GM19025 (cell line): ENCODE data around the gene PLCXD1.
"Not testable (repeated sequence)": the region's sequence is repeated elsewhere in the genome, so short reads cannot be mapped to it uniquely, and the experiment has no call there.

Source experiments
- ATAC-seq: cut with Tn5 transposase; IDR thresholded peaks from one replicate; pipeline ENCODE4 v1.9.1; 2021; ENCODE audit warnings: mild to moderate bottlenecking, low read depth, moderate library complexity; ENCODE audit not compliant: unreplicated experiment

The PLCXD1 gene

DNA sequence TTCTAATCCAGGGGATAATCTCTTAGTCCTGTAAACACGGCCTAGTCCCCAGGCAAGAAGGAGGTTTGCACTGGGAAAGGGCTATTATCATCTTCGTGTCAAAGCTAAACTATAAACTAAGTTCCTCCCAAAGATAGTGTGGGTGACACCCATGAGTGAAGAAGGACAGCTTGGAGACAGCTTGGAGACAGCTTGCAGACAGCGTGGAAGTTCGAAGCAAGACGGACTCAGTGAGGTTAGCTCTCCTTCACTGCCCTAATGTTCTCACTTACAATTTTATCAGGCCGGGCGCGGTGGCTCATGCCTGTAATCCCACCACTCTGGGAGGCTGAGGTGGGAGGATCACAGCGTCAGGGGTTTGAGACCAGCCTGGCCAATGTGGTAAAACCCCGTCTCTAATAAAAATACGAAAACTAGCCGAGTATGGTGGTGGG is 19.2 kb upstream of the PLCXD1 start:
- ATAC-seq: no peak

DNA sequence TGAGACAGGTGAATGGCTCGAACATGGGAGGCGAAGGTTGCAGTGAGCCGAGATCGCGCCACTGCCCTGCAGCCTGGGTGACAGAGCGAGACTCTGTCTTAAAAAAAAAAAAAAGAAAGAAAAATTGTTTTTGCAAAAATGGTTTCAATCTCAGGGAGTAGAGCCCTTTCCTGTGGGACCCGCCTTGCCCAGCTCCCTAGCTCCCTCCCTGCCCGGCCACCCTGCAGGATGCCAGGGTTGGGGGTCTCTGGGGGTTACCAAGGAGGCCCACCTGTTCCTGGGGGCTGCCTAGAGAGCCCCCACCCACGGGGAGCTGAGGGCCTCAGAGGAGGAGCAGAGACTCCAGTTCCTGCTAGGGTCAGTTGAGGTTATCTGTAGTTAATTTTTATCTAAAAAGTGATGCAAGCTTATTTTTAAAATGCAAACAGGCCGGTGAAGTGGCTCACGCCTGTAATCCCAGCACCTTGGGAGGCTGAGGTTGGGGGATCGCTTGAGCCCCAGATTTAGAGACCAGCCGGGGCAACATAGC is 18.7 kb upstream of the PLCXD1 start:
- peak; percentile 85 for ATAC-seq

DNA sequence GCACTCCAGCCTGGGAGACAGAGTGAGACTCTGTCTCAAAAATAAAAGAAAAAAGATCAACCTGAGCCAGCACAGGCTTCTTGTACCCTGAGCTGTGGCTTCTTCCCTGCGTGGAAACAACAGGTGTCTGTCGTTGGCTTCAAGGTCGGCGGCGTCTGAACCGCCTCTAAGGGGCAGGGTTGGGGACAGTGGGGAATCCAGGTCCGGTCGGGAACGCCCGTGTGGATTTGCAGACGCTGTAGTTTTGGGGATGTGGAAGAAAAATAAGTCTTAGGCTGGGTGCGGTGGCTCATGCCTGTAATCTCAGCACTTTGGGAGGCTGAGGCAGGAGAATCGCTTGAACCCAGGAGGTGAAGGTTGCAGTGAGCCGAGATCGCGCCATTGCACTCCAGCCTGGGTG is 17.2 kb upstream of the PLCXD1 start:
- ATAC-seq: not testable (repeated sequence)

DNA sequence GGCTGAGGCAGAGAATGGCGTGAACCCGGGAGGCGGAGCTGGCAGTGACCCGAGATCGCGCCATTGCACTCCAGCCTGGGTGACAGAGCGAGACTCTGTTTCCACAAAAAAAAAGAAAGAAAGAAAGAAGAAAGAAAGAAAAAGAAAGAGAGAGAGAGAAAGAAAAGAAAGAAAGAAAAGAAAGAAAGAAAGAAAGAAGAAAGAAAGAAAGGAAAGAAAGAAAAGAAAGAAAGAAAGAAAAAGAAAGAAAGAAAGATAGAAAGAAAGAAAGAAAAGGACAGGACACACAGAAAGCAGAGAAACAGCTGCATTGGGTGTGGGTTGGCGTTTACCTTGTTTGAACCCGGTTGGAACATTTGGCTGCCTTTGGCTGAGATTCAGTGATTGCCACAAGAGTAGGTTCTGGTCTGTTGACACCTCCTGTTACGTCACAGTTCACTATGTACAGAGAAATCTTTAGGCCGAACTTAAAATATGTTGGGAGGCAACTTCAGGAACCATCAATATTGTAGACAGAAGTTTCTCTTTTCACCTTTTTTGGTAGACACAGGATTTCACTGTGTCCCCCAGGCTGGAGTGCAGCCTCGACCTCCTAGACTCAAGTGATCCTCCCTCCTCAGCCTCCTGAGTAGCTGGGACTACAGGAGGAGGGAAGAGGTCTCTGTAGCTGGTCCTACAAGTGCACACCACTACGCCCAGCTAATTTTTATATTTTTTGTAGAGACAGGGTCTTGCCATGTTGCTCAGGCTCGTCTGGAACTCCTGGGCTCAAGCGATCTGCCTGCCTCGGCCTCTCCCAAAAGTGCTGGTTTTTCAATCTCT is 16.3 kb upstream of the PLCXD1 start:
- no peak for ATAC-seq

DNA sequence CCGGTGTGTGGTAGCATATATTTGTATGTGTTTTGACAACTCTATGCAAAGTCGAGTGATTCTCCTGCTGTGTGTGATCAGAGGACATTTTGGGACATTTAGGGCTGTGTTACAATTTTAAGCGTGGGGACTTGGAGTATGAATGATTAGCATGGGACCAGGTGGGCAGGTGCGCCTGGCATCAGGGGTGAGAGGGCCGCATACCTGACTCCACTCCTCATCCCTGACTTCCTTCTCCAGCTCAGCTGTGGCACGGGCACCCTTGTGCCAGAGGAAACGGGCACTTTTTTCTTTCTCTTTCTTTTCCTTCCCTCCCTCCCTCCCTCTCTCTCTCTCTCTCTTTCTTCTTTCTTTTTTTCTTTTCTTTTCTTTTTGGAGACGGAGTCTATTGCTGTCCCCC is 15.7 kb upstream of the PLCXD1 start:
- ATAC-seq: no peak

DNA sequence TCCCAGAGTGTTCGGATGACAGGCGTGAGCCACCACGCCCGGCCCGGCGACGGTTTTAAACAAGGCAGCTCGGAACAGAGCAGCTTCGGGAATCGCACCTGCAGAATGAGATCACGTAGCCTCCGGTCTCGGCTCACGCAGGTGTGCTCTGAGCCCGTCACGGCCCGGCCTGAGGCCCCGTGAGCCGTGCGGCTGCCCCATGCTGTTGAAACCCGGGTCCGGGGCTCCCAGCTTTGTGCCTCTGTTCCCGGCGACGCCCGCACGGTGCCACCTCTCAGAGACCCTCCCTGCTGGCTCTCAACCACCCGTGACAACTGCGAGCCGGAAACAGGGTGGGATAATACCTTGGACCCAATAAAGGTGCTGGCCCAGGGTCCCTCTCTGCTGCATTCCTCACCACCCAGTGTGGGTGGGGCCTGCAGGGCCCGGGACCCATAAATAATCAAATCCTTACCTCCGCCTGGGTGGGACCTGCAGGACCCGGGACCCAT is 13.4 kb upstream of the PLCXD1 start:
- ATAC-seq: no peak

DNA sequence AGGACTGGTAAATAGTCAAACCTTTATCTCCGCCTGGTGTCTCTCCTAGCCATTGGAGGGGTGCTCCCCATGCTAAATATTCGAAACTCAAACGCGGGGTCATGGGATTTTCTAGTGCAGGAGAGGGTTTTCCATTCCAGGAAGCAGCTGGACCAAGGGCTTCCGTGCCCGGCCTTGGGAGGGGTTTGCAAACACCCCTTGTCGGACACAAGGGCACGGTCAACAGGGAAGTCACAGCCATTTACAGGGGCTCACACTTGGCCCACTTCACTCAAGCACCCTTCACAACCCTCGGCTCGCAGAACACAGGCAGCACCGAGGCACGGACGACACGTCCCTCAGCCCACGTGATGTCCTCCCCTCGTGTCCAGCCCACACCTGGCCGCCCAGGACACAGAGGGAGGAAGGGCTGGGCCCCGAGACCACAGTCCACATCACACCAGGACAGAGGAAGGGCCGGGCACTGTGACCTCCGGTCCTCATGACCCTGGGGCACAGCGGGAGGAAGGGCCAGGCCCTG is 10.3 kb upstream of the PLCXD1 start:
- no peak for ATAC-seq

DNA sequence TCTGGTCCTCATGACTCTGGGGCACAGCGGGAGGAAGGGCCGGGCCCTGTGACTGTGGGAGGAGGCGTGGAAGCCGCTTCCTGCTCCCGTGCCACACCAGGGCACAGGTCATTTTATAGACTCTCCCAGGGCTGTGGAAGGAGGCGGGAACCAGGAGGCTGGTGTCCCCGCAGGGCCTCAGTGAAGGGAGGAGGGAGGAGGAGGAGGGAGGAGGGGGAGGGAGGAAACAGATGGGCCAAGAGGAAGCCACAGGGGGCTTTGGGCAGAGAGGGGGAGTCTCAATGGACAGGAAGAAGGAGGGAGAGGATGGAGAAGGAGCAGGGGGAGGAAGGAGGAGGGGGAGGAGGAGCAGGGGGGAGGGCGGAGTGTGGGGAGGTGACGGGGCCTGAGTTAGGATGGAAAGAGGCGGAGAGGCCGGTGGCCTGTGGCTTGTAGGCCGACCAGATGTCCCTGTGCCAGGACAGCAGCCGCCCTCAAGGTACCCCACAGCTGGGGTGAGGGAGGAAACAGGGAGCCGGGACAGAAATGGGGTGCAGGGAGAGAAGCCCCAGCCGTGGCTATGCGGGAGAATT is 6.2 kb upstream of the PLCXD1 start:
- ATAC-seq: no peak

DNA sequence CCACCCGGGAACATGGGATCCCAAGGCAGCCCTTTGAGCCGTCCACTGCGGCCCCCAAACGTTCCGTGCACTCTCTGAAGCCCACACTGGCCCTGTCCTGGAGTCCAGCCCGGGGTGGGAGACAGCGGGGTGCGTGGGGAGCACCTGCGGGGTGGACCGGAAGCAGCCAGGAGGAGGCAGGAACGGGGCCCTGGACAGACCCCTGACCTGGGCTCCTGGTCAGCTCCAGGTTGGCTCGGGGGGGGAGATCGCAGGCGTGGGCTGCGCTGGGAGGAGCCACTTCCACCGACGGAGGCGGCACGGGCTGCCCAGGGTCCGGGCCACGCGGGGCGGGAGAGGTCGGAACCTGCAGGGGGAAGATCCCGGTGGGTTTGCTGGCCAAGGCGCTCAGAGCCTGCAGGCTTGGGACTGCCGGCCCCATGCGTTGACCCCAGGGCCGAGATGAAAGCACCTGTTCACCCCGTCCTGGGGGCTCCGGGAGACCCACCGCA is 5.7 kb upstream of the PLCXD1 start:
- peak; percentile 19 for ATAC-seq

DNA sequence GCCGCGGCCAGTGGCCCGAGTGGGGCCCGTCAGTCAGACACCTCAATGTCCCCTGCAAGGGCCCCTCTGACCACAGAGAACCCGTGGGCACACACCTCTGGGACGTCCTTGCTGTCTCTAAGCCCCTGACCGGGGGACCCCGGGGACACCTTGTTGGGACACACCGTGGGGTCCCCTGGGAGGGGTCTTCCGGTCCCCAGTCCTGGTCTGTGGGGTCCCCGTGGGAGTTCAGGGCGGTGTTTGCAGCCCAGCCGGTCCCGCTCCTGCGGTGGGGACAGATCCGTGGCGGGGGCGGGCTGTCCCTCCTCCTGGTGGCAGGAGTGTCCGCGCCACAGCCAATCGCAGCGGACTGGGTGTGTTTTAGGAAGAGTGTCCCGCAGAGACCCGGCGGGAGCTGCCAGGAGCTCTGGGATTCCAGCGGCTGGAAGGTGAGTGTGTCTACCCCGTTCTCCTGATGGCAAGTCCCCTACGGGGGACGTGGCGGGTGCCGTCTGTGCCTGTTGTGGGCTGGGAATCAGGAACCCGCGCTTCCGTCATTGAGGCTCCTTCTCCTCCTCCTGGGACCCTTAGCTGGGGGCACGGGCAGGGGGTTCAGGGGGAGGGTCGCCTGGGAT is 5.1 kb upstream of the PLCXD1 start:
- peak; percentile 82 for ATAC-seq

DNA sequence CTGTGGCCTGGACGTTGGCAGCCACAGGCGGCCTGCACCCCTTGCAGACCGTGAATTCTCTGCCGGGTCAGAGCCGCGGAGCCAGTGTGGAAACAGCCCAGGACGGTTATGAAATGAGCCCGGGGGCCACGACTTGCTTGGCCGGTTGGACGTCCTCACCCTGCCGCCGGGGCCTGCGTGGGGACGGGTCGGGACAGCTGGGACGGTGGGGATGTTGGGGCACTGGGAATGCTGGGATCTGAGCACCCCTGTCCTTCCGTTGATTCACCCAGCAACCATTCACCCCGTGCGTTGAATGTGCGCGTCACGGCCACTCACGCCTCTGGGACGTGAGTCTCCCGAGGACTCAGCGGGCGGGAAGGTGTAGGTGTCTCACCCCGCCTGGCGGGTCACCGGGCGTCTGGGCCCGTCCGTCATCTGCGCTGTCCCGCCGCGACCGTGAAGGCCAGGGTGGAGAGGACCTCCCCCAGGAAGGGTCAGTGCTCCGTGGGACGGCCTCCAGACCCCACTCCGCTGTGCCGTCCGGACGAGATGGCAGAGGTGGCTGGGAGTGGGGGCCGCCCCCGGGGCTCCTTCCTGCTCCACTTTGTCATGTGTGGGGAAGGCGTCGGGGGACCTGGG is 4.5 kb upstream of the PLCXD1 start:
- ATAC-seq: peak; percentile 26

DNA sequence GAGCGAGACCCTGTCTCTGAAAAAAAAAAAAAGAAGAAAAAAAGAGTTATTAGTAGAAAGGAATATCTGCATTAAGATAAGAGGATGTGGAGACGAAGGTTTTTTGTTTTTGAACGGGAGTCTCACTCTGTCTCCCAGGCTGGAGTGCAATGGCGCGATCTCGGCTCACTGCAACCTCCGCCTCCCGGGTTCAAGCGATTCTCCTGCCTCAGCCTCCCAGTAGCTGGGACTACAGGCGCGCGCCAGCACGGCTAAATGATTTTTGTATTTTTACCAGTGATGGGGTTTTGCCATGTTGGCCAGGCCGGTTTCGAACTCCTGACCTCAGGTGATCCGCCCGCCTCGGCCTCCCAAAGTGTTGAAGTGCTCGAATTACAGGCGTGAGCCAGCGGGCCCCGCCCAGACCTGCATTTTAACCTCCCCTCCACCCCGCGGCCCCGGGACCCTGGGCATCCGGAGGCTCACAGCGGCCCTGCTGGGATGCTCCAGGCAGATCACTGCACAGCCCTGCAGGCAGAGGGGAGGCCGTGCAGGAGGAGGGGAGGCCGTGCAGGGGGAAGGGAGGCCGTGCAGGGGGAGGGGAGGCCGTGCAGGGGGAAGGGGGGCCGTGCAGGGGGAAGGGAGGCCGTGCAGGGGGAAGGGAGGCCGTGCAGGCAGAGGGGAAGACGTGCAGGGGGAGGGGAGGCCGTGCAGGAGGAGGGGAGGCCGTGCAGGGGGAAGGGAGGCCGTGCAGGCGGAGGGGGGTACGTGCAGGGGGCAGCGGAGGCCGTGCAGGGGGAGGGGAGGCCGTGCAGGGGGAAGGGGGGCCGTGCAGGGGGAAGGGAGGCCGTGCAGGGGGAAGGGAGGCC is 1.2 kb upstream of the PLCXD1 start:
- not testable (repeated sequence) for ATAC-seq

DNA sequence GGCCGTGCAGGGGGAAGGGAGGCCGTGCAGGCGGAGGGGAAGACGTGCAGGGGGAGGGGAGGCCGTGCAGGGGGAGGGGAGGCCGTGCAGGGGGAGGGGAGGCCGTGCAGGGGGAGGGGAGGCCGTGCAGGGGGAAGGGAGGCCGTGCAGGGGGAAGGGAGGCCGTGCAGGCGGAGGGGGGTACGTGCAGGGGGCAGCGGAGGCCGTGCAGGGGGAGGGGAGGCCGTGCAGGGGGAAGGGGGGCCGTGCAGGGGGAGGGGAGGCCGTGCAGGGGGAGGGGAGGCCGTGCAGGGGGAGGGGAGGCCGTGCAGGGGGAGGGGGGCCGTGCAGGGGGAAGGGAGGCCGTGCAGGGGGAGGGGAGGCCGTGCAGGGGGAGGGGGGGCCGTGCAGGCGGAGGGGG is 459 bp upstream of the PLCXD1 start:
- ATAC-seq: not testable (repeated sequence)

DNA sequence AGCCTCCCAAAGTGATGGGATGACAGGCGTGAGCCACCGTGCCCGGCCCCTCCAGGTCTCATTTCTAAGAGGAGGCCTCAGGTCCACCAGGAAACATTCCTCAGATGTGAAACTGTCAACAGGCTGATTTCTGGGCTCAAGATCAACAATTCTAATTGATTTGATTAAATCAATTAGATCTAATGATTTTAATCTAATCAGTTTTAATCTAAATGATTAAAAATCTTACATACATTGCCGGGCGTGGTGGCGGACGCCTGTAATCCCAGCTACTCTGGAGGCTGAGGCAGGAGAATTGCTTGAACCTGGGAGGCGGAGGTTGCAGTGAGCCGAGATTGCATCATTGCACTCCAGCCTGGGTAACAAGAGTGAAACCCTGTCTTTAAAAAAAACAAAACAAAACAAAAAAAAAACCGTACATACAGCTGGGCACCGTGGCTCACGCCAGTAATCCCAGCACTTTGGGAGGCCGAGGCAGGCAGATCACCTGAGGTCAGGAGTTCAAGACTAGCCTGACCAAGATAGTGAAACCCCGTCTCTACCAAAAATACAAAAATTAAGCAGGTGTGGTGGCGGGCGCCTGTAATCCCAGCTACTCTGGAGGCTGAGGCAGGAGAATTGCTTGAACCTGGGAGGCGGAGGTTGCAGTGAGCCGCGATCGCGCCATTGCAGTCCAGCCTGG is 960 bp downstream of the PLCXD1 start:
- not testable (repeated sequence) for ATAC-seq

DNA sequence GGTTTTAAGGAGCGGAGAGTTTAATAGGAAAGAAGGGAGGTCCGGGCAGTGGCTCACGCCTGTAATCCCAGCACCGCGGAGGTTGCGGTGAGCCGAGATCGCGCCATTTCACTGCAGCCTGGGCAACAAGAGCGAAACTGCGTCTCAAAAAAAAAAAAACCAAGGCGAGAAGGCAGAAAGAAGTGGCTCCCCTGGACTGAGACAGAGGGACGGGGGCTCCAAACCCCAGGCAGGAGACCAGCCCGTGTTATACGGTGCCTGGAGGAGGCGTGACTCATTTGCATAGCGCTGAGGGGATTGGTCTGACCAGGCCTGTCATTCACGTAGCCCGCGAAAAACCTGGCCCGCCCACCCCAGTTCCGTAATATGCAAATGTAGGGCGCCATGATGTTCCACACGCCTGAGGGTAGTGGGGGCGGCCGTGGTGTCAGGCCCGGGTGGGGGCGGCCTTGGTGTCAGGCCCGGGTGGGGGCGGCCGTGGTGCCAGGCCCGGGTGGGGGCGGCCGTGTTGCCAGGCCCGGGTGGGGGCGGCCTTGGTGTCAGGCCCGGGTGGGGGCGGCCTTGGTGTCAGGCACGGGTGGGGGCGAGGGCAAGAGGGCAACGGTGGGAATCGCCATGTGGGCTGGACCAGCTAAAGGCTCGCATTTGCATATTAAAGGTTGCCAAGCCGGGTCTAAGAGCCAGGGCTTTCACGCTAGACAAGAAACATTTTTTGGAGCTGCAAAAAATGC is 2.1 kb downstream of the PLCXD1 start:
- peak; percentile 99 for ATAC-seq

DNA sequence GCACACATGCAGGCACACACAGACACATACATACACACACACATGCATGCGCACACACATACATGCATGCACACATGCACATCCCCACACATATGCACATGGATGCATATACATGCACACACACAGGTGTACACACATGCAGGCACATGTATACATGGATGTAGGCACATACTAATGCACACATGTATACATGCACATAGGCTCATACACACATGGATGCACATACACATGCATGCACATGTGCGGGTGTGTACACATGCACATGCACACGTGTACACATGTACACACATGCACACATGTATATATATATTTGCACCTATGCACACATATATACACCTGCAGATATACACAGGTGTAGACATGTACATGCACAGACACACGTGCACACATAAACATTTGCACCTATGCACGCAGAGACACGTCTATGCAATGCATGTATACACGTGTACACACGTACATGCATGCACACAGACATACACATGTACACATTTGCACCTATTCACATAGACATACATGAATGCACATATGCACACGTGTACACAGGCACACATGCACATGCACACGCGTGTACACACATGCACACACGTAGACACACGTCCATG is 4.0 kb downstream of the PLCXD1 start:
- ATAC-seq: no peak

DNA sequence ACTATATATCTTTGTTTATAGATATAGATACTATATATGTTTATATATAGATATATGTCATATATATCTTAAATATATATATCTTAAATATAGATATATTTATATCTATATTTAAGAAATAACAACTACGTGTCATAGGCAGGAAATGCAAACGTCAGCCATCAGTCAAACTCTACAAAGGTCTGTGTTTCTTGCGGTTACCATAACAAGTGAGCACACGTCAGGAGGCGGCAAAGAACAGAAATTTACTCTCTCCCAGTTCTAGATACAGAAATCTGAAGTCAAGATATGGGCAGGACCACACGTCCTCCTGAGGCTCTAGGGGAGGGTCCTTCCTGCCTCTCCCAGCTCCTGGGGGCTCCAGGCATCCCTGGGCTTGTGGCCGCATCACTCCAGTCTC is 6.5 kb downstream of the PLCXD1 start:
- ATAC-seq: no peak

DNA sequence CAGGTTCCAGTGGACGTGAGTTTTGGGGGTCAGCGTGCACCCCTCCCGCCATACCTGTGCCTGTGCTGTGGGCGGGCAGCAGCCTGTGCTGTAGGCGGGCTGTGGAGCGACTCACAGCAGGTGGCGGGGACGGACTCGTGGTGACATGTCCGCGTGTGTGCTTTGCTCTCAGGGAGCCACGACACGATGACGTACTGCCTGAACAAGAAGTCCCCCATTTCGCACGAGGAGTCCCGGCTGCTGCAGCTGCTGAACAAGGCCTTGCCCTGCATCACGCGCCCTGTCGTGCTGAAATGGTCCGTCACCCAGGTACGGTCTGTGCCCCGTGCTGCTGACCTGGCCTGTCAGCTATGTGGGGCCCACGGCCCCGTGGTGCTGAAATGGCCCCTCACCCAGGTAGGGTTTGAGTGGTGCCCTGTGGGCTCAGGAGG is 7.4 kb downstream of the PLCXD1 start:
- ATAC-seq: no peak
